Measurements from ENCODE around the gene AFP.

The AFP gene

DNA sequence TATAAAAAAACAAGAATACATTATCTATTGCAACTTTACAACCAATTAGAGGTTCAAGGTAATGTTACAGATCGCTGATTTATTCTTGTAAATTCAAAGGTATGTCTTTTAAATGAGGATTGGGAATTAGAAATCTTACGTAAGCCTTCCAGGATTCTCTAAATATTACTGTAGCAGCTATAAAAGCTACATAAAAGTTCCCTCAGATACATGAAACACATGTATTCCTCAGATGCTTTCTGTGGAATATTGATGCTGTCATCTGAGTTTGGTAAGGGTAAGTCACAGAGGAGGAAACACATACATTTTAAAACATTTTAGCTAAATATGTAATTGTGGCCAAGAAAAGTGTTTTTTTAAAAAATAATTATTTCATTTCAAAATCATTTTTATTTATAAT is 3.4 kb downstream of the AFP start:
- DNase-seq, result no peak

DNA sequence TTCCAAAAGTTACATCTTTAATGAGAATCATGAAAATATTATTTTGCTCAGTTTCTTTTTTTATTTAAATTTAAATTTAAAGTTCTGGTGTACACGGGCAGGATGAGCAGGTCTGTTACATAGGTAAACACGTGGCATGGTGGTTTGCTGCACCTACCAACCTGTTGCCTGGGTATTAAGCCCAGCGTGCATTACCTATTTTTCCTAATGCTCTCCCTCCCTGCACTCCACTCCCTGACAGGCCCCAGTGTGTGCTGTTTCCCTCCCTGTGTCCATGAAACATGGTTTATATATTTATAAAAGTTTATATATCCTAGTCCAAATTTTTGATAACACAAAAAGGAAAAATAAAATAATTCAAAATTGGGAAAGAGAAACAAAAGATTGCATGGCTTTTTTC is 4.0 kb downstream of the AFP start:
- DNase-seq, result no peak

DNA sequence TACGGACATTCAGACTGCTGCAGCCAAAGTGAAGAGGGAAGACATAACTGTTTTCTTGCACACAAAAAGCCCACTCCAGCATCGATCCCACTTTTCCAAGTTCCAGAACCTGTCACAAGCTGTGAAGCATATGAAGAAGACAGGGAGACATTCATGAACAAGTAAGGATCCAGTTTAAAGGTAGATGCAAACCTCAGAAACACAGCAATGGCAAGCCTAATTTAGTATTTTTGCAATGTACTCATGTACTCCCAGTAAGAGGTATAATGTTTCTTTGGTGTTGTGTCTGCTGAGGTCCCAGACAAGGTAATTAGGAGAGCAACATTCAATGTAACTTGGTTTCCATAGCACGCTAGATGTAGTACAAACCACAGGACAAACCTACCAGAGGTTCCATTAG is 4.6 kb downstream of the AFP start:
- no peak for DNase-seq

DNA sequence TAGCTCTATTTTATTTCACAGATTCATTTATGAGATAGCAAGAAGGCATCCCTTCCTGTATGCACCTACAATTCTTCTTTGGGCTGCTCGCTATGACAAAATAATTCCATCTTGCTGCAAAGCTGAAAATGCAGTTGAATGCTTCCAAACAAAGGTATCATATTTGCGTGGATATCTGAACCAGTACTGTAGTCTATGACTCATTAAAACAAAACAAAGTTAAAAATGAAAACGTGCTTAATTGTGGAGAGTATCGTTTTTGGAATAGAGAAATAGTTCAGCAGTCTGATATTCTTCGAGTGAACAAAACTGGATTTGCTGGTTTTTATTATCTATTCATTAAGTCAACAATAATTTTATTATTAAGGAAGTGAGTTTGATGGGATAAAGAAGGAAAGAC is 6.3 kb downstream of the AFP start:
- no peak for DNase-seq

DNA sequence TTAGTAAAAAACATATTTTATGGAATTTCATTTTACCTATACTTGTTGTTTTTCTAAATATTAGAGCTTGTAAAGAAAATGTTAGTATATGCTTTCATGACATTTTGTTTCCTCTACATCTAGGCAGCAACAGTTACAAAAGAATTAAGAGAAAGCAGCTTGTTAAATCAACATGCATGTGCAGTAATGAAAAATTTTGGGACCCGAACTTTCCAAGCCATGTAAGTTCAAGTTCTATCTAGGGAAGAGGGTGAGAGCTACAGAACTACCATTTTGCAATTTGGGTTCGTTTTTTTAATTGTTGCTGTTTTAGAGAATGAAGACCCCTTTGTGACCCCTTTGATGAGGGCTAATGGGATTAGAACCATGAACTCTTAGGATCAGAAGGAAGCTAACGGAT is 7.2 kb downstream of the AFP start:
- no peak for DNase-seq

DNA sequence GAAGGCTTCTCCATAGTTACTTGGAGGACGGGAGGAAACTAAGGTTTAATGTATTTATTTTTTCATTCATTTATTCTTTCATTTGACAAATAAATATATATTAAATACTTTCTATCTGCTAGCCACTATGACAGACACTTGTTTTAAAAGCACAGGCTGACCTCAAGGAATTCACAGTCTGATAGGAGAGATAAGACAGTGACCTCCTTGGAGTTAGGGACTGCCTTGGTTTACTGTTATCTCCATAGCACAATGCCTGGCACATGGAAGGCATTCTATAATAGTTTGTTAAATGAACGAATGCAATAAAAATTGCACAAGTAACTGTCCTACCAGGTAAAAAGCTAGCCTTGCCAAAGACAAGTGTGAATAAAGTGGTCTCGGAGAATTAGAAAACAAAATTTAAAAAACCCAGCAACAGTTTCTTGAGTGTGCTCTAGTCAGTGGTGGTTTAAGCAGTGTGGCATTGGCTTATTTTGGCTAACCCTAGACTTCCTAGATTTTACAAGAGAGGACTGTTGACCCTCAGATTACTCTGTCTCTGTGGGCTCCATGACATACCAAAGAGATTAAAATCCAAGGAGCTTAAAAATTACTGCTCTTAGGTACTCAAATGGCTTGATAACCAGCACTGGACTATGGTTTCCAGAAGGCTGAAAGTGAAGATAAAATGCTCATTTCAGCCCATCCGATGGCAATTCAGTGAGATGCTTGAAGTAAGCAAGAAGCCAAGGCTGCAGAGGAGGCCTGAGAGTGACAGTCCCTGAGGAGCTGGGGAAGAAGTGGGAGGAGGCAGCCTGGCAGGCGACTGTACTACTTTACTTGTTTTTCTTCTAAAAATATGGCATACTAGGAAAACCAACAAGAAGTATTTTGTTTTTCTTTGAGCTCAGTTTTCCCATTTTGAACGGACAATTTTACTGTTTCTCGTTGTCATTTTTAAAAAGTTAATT is 9.6 kb downstream of the AFP start:
- DNase-seq, result no peak

DNA sequence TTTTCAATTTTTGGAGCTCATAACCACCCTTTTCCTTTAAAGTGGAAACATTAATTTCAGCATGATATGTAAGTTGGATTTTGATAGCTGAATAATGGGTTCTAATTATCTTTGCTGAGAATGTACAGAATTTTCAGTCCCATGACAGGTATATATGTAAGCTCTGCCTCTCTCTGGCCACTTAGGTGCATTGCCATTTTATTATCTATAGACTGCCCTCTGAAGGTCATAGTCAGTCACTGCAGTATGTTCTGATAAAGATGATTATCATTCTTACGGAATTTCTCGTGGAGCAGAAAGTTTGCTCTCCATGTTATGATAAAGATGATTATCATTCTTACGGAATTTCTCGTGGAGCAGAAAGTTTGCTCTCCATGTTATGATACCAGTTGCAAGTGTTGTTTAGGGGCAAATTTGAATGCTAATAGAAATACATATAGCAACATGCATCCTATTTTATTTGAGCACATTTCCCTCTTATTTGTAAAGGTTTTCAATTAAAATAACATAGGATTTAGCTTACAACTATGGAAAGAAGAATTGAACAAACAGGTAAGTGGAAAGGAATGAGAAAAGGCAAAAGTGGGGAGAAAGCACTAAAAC is 10.4 kb downstream of the AFP start:
- no peak for DNase-seq

DNA sequence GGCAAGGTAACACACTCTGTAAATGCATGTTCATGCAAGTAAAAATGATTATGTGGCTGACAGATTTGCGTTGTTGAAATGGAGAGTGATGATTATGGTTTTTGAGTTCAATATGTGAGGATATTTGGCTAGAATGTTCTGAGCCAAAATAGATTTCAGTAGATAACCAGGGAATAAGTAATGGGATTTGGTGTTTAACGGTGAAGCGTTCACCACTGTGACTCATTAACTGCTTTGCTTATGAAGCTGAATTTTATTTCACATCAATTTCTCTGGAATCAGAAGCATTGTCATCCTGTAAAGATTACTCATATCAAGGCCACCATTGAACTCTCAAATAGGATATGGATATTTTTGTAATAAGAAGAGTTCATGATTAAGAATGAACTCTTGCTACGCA is 11.7 kb downstream of the AFP start:
- DNase-seq, result no peak

DNA sequence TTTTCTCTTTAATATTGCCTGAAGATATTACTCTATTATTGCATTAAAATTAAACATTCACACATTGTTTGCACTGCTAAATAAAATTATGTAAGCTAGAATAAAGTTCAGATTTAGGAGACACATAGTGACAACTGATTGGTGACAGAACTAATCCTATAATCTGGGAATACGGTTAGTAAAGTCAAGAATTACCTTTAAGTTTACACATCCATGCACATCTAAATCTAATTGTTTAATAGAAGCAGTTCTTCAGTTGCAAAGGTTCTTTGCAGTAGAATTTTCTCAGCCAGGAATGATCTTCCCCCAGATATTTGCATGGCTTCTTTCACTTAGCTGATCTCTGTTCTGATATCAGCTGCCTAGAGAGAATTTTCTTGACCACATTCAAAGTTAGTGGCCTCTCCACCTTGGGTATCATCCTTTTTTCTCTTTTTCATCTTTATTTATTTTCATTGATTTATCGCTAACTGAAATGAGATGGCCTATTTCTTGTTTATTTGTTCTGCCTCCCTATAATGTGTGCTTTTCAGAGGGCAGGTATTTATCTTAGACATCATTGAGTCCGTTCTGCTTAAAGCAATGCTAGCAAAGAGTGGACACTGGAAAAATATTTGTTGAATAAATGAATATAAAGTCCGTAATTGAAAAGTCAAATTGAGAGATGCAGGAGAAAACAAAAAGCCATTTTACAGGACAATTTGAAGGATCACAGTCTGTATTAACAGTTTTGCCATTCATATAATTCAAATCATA is 12.6 kb downstream of the AFP start:
- DNase-seq, result no peak

DNA sequence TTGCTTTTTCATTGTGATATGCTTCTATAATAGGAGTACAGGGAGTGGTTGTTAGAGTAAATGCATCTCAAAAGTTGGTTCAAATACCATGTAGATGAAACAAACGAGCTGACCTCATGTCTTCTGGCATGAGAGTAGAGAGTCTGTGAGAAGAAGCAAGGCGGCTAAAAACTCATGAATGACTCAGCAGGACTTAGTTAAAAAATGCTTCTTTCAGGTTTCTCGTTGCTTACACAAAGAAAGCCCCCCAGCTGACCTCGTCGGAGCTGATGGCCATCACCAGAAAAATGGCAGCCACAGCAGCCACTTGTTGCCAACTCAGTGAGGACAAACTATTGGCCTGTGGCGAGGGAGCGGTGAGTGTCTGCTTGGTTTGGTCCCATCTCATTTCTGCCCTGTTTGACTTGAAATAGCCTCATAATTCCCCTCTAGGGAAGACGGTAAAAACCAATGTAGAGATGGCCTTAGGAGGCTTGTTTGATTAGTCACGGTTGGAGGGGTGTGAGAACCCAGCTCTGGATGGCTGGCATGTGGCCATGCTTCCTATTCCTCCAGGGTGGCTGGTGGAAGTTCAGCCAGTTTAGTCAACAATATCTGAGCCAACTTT is 14.5 kb downstream of the AFP start:
- no peak for DNase-seq

DNA sequence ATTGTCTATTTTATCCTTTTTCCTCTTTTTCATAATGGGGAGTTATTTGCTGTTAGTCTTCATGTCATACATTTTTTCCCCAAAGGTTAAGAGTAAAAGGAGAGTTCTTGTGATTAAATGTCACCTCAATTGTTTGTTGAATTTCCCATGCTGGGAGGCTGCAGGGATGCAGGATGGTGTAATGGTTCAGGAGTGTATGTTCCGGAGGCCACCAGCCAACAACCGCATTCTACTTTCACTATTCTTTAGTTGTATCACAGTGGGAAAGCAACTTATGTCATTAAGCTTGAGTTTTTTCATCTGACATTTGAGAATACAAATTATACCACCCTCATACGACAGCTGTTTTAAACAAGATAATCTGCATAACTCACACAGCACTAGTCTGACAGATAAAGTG is 15.4 kb downstream of the AFP start:
- DNase-seq, result no peak

DNA sequence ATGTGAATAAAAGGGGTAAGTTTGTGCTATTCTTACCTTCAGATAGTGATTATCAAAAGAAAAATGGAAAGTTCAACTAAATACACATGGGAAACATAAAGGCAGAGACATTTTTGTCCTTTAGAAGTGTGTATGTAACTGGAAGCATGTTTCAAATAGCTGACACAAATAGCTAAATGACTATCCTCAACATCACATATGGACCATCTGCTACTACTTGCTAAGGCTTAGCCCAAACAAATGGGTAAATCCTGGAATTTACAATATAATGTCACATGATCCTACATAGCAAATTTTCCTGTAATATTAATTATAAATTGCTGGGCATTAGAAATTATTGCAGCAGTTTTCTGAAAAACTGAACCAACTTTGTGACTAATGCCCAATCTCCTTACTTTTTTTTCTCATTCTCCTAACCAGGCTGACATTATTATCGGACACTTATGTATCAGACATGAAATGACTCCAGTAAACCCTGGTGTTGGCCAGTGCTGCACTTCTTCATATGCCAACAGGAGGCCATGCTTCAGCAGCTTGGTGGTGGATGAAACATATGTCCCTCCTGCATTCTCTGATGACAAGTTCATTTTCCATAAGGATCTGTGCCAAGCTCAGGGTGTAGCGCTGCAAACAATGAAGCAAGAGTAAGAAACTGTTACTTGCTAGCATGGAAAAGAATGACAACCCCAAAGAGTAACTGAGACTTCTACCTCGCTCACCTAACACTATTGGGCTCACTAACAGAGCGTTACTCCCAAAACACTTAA is 16.1 kb downstream of the AFP start:
- no peak for DNase-seq

DNA sequence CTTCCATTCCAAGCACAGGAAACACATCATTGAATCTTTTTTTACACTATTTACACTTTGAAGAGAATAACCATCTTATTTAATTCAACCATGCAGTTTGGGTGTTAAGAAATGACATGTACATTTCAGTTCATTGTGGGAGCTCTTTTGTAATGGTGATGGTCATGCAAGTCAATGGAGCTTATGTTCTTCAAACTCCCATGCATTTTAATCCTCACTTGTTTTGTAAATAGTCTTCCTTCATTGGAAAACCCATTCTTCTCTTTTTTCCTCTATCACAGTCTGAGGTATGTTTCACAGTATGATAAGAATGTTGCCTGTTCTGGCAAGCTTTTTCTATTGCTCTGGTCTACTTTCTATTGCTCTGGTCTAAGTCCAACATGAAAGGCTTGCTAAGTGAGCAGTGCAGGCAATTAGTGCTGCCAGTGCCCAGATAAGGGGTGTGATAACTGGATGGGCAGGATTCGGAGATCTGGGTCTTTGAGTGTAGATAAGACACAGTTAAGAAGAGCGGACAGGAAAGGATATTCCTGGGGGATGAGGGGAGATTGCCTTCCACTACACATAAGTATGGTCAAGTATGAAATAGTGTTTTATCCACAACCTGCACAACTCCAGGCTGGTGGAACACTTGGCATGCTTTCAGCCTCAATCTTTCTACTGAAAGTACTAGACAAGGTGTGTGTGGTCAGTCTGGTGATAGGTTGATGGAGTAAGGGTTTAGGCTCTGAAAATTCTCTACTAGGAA is 17.1 kb downstream of the AFP start:
- DNase-seq, result no peak

DNA sequence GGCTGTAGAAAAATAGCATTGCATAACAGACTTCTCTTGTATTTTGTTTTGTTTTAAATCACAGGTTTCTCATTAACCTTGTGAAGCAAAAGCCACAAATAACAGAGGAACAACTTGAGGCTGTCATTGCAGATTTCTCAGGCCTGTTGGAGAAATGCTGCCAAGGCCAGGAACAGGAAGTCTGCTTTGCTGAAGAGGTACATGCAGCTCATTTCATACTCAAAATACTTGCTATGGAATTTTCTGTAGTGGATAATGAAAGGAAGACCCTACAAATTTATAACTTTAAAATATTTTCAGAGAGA is 17.6 kb downstream of the AFP start:
- no peak for DNase-seq

DNA sequence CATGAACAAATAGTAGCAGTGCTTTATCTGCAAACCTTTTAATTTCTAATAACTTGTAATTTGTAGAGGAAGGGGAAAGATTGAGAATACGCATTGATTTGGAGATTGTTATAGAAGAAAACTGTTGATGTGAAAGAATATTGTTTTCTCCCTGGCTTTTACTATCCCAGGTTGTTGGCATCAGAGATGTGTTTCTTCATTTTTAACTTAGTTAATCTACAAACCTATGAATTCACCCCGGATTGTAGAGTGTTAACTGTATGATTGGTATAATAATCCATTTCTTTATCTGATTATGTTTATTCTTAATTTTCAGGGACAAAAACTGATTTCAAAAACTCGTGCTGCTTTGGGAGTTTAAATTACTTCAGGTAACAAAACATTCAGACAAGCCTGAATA is 18.9 kb downstream of the AFP start:
- no peak for DNase-seq

DNA sequence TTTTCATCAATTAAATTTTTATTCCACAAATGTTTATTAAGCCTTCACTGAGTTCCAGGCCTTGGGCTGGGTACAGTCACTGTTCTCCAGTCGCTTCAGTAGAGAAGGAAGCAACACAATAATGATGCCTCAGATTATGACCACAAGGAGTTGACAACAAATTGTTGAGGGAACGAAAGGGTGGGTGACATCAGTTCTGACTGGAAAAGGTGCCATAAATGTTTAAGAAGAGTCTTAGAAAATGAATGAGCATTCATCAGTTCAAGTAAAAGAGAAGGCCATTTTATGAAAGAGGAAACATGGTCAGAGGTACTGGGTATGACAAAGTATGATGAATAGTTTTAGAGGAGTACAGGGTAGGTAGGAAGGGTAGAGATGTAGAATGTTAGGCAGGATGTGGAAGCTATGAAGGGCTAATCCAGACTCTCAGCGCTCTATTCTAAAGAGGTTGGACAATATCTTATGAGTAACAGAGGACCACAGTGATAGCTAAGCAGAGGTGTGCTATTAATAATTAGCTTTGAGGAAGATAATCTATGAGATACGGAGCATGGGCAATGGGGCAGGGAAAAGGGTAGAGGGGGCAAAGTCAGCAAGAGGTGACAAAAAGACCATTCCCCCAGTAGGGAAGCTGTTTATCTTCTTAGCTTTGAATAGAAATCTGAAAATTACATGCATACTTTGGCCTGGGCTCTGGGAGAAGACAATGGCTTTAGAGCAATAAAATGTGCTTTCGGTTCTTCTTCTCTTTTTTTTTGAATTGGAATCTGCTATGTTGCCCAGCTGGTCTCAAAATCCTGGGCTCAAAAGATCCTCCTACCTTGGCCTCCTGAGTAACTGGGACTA is 20.4 kb downstream of the AFP start:
- DNase-seq, result no peak

DNA sequence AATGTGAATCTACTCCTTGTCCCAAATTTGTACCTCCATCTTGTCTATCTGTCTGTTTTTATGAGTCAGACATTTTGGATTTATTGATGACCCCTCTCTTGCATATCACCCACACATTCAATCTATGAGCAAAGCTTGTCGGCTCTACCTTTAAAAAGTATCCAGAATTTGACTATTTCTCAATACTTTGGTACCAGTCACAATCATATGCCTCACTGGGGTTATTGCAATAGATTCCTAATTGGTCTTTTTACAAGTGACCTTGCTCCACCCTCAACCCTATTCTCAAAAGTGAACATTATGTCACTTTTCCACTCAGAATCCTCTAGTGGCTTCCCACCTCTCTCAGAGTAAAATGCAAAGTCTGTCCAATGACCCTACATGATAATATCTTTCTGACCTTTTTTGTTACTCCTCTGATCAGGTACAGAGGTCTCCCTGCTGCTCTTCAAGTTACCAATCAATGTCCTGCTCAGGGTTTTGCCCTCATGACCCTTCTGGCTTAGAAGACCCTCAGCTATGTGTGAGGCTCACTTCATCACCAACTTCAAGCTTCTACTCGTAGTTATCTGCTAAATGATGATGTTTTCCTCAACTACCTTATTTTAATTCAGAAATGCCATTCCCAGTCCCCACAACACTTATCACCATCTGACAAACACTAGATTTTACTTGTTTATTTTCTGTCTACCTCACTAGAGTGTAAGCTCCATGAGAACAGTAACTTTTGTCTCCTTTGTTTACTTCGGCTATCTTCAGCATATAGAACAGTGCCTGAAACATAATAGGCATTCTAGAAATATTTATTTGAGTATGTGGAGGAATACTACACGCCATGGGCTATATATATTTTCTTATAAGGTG is 22.4 kb downstream of the AFP start:
- no peak for DNase-seq

DNA sequence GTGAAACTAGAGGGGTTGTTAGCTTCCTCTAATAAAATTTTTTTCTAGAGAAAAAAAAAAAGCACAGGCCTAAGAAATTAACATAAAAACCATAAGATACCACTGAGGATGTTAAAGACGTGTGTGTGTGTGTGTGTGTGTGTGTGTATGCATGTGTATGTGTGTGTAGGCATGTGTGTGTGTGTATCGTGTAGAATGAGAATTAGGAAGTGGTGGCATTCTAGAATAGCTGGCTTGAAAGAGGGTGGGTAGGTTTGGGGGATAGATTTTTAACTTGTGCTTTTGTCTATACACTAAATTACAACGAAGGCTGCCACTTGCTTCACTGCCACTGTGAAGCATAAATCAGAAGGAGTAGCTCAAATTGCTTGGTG is 23.0 kb downstream of the AFP start:
- no peak for DNase-seq

DNA sequence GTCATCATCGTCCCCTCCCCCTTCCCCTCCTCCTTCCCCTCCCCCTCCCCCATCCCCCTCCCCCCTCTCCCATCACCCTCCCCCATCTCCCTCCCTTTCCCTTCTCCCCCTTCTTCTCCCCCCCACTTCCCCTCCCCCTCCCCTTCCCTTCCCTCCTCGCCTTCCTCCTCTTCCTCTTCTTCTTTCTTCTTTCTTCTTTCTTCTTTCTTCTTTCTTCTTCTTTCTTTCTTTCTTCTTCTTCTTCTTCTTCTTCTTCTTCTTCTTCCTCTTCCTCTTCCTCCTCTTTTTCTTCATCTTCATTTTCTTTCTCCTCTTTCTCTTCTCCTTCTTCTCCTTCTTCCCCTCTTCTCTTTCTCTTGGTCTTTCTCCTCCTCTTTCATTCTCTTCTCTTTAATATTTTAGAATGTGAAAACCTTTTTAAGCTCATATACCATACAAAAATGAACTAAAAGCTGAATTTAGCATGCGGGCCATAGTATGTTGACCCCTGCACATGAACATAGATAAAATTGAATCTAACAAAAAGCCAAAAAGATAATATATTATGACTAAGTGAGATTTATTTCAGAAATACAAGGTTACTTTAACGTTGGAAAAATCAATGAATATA is 25.0 kb downstream of the AFP start:
- DNase-seq, result no peak

DNA sequence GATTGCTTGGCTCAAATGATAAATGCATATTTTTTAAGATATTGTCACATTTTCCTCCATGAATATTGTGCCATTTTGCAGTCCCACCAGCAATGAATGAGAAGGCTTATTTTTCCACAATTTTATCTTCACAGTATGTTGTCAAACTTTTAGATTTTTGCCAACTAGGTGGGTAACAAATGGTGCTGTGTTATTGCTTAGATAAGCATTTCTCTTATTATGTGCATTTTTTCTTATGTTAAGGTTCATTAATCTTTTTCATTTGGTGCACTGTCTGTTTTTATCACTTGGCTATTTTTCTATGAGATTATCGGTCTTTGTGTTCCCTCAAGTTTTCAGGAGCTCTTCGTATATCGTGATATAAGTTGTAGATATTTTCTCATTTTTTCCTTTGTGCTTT is 32.1 kb downstream of the AFP start:
- DNase-seq, result no peak
